Tibial nerve (tissue), 4 donors: ENCODE results near the gene PDLIM3. TPM values are rescaled to one million over a fixed set of nuclear protein-coding genes. Genes with fewer than 3 reads are reported as not detected.
A peak's percentile ranks its signal among the peaks of the same experiment; 100 is the strongest.
"Not testable (repeated sequence)": the region's sequence is repeated elsewhere in the genome, so short reads cannot be mapped to it uniquely, and the experiment has no call there.

Experiments used
- DNase-seq, 2 donors: peaks; one replicate each; pipeline ENCODE4 v3.0.0-alpha.2; 2019; ENCODE audit warnings: low spot score in 2 of 2
- H3K27ac ChIP-seq, 4 donors: fragments of 200-600 bp; sonication (generic) in 3 of 4; one replicate each; pipeline ENCODE4 v1.5.1; 2017 to 2019; ENCODE audit warnings: mild to moderate bottlenecking in 1 of 4
- H3K27me3 ChIP-seq, 2 donors: fragments of 200-600 bp; sonication (generic) in 1 of 2; one replicate each; pipeline versions ENCODE4 v1.5.1 to v1.6.0; 2017 to 2019
- H3K36me3 ChIP-seq, 3 donors: fragments of 200-600 bp; sonication (generic); one replicate each; pipeline ENCODE4 v1.5.1; 2018 to 2019
- H3K4me1 ChIP-seq, 4 donors: fragments of 200-600 bp; sonication (generic) in 3 of 4; one replicate each; pipeline ENCODE4 v1.5.1; 2017 to 2019
- H3K4me3 ChIP-seq, 4 donors: fragments of 200-600 bp; sonication (generic) in 3 of 4; one replicate each; pipeline ENCODE4 v1.5.1; 2017 to 2019; ENCODE audit warnings: mild to moderate bottlenecking in 1 of 4, moderate library complexity in 1 of 4
- H3K9me3 ChIP-seq, 4 donors: fragments of 200-600 bp; sonication (generic) in 3 of 4; one replicate each; pipeline ENCODE4 v1.5.1; 2017 to 2019
- CTCF ChIP-seq, 5 experiments: fragments of 200-600 bp in 3 of 5; fragments of 450-650 bp in 2 of 5; sonication (generic) in 3 of 5; IDR thresholded peaks; one replicate each; pipeline ENCODE4 v1.5.1; 2016 to 2019; ENCODE audit warnings: antibody characterized with exemption in 5 of 5, mild to moderate bottlenecking in 3 of 5, moderate library complexity in 2 of 5
- EP300 ChIP-seq, 2 donors: sonication (generic); formaldehyde crosslinking; IDR thresholded peaks; one replicate each; pipeline ENCODE4 v1.6.1; 2017; ENCODE audit warnings: antibody characterized with exemption in 2 of 2, mild to moderate bottlenecking in 1 of 2
- POLR2A ChIP-seq, 2 donors: fragments of 450-650 bp; IDR thresholded peaks; one replicate each; pipeline ENCODE4 v1.6.1; 2017; ENCODE audit warnings: antibody characterized with exemption in 2 of 2, mild to moderate bottlenecking in 2 of 2, moderate library complexity in 2 of 2
- WGBS, 2 donors: methylation state at CpG; one replicate each; pipeline ENCODE4 v1.1.5; 2018; 5-methylcytosine and 5-hydroxymethylcytosine counted together
- total RNA-seq, 4 donors: library from RNA; depleted of rRNA; stranded (reverse); fragments of >200 nt; gene quantifications; one replicate each; pipeline ENCODE4 v1.1.0, GENCODE V29; 2016

Gene PDLIM3
- total RNA-seq, 4 donors from 2014 or later, result 24.5 to 56.9 (median 45.0) TPM

DNA sequence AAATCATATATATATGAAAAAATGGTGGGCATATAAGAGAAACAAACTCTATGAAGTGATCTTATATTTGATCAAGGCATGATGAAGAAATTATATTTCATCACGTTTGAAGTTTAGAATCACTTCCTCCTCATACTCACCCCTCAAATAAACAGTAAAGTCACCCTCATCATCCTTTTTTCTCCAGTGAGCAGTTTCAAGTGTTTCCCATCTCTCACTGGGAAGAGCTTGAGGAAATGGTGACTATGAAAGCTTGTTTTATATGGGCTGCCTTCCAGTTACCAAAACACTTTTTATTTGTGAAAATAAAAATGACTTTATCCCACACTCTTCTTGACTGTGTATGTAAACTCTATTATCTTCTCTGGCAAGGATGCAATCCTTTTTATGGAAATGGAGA, 16.8 kb downstream of the PDLIM3 start:
- Histone ChIP-seq H3K4me1 (no peaks in the 10 kb centered on the region), H3K36me3 (peaks cover 0 to 10% (median 0%) of the 10 kb centered on the region in 3 donors), H3K9me3 (no peaks in the 10 kb centered on the region), H3K27ac (no peak overlapping the region), H3K4me3 (no peak overlapping the region), H3K27me3 (peaks cover 0 to 4% of the 10 kb centered on the region in 2 donors)
- DNase-seq, result no peak
- TF ChIP-seq CTCF (IDR thresholded peaks at IDR 0.05), result no peak
- TF ChIP-seq POLR2A (IDR thresholded peaks at IDR 0.05), result no peak
- TF ChIP-seq EP300 (IDR thresholded peaks at IDR 0.05), result no peak
- 32% methylated on average over 1 of the region's 1 CpG for WGBS, 2 donors

DNA sequence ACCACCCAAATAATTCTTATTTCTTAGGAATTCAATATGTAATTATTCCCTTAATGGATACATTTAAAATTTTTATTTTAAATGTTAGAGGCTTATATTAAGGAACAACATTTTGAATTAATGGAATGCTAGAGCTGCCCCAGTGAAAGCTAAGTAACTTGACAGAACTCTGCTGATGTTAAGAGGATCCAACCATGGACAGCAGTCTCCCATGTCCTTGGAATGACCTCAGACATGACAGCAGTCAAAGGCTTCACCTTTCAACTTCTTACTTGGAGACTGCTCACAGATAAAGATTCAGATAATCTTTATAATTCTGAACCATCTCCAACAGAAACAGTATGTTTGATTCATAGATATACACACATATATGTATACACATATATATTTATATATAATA, 17.2 kb downstream of the PDLIM3 start:
- no peaks in the 10 kb centered on the region for H3K9me3 ChIP-seq
- DNase-seq, result no peak
- peaks cover 0 to 10% (median 0%) of the 10 kb centered on the region in 3 donors for H3K36me3 ChIP-seq
- TF ChIP-seq EP300 (IDR thresholded peaks at IDR 0.05) (no peak), POLR2A (IDR thresholded peaks at IDR 0.05) (no peak), CTCF (IDR thresholded peaks at IDR 0.05) (no peak)
- H3K27me3 ChIP-seq, result peaks cover 0 to 4% of the 10 kb centered on the region in 2 donors
- H3K4me1 ChIP-seq, result no peaks in the 10 kb centered on the region
- H3K27ac ChIP-seq, result no peak overlapping the region
- H3K4me3 ChIP-seq, result no peak overlapping the region

DNA sequence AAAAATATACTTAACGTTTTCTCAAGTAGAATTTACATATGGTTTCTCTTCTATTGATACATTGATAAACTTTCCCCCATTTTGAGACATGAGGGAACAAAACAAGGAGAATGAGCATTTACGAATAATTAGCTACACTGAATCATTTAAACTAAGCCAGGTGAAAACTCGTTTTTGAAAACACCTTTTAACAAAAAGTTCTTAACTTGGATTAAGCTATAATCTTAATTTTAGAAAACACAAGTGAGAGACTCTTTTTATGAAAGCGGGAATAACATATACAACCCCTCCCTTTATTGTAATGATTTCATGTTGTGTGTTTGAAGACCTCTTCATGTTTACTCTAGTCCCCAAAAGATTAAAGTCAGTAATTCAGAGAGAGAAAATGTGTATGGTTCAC, 20.1 kb downstream of the PDLIM3 start:
- Histone ChIP-seq H3K27me3 (peaks cover 0 to 4% of the 10 kb centered on the region in 2 donors), H3K36me3 (peaks cover 0 to 10% (median 0%) of the 10 kb centered on the region in 3 donors), H3K4me1 (no peaks in the 10 kb centered on the region), H3K9me3 (no peaks in the 10 kb centered on the region), H3K4me3 (no peak overlapping the region), H3K27ac (no peak overlapping the region)
- 75 to 84% methylated on average over 4 of the region's 4 CpGs for WGBS, 2 donors
- no peak for DNase-seq
- TF ChIP-seq EP300 (IDR thresholded peaks at IDR 0.05), result no peak
- no peak for TF ChIP-seq POLR2A (IDR thresholded peaks at IDR 0.05)

DNA sequence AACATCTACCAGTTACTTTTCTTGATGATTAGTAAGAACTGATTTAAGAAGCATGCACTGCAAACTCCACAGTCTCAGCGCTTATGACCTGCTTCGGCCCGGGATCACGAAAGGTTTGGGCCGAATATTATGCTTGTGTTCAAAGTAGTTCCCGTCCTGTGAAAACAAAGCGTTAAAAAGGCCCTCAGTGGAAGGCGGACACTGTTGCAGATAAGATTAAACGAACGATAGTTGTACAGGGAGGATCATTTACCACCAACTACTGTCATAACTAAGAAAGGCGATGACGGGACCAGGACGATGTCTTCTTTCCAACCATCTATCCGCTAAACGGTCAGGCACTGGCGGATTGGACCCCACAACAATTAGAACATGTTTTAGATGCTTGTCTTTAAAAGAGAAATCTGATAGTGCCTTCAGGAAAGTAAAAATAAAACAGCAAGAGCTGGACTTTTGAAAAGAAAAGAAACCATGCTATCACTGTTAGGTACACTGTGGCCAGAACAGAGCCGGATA, 21.1 kb downstream of the PDLIM3 start:
- H3K27me3 ChIP-seq, result peaks cover 0 to 4% of the 10 kb centered on the region in 2 donors
- 93 to 94% methylated on average over 17 of the region's 17 CpGs for WGBS, 2 donors
- peak overlapping the region in 1 of 4 donors; percentile 12 for H3K27ac ChIP-seq
- no peaks in the 10 kb centered on the region for H3K9me3 ChIP-seq
- no peak overlapping the region for H3K4me3 ChIP-seq
- TF ChIP-seq POLR2A (IDR thresholded peaks at IDR 0.05) (no peak), EP300 (IDR thresholded peaks at IDR 0.05) (no peak), CTCF (IDR thresholded peaks at IDR 0.05) (no peak)
- no peaks in the 10 kb centered on the region for H3K4me1 ChIP-seq
- DNase-seq, result no peak
- peaks cover 0 to 10% (median 0%) of the 10 kb centered on the region in 3 donors for H3K36me3 ChIP-seq

GRCh38 chr4:185513489-185514181, 21.7 kb downstream of the PDLIM3 start:
- no peak overlapping the region for H3K4me3 ChIP-seq
- peaks cover 0 to 4% of the 10 kb centered on the region in 2 donors for H3K27me3 ChIP-seq
- peak in 1 of 2 donors; percentile 65 for TF ChIP-seq EP300 (IDR thresholded peaks at IDR 0.05)
- TF ChIP-seq POLR2A (IDR thresholded peaks at IDR 0.05), result no peak
- H3K9me3 ChIP-seq, result no peaks in the 10 kb centered on the region
- peaks cover 0 to 10% (median 0%) of the 10 kb centered on the region in 3 donors for H3K36me3 ChIP-seq
- H3K27ac ChIP-seq, result peak overlapping the region in 1 of 4 donors; percentile 12
- 70 to 74% methylated on average over 10 of the region's 10 CpGs for WGBS, 2 donors
- H3K4me1 ChIP-seq, result no peaks in the 10 kb centered on the region
- no peak for DNase-seq

GRCh38 chr4:185512516-185512915, 22.8 kb downstream of the PDLIM3 start:
- H3K27ac ChIP-seq, result no peak overlapping the region
- WGBS, 2 donors, result 84 to 85% methylated on average over 3 of the region's 3 CpGs
- peaks cover 0 to 4% of the 10 kb centered on the region in 2 donors for H3K27me3 ChIP-seq
- TF ChIP-seq POLR2A (IDR thresholded peaks at IDR 0.05) (no peak), EP300 (IDR thresholded peaks at IDR 0.05) (no peak), CTCF (IDR thresholded peaks at IDR 0.05) (no peak)
- H3K9me3 ChIP-seq, result no peaks in the 10 kb centered on the region
- H3K36me3 ChIP-seq, result peaks cover 0 to 10% (median 0%) of the 10 kb centered on the region in 3 donors
- no peak for DNase-seq
- H3K4me1 ChIP-seq, result no peaks in the 10 kb centered on the region
- H3K4me3 ChIP-seq, result no peak overlapping the region

GRCh38 chr4:185511243-185511642, 24.1 kb downstream of the PDLIM3 start:
- H3K27me3 ChIP-seq, result not testable (repeated sequence)

More at GRCh38 chr4:185511243-185511642, 24.1 kb downstream of the PDLIM3 start:
- not testable (repeated sequence) for H3K4me3 ChIP-seq, H3K4me1 ChIP-seq, H3K9me3 ChIP-seq, DNase-seq, H3K27ac ChIP-seq
- peaks cover 0 to 10% (median 0%) of the 10 kb centered on the region in 3 donors for H3K36me3 ChIP-seq
- WGBS, 2 donors, result 71 to 82% methylated on average over 2 of the region's 2 CpGs
